HG02759 (cell line): ENCODE results near the gene MAP10.

Experiments used
- ATAC-seq: cut with Tn5 transposase; IDR thresholded peaks from one replicate; pipeline ENCODE4 v1.9.1; 2021; ENCODE audit warnings: mild to moderate bottlenecking, moderate library complexity; ENCODE audit not compliant: unreplicated experiment

Gene MAP10

DNA sequence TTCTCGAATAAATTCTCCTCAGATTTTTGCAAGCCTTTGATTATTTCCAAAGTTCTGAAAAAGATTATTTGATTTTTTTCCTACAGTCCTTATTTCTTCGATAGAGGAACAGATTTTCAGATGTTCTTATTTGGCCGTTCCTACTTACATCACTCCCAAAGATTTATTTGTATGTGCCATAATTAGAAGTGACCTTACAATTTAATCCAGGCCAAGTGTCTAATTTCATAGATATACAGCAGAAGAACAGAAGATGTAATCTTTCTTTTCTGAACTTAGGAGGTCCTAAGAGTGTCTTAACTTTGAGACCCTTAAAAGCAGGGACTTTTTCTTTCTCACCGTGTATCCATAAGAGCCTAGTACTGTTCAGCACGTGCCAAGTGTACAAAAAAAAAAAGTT, 46.3 kb downstream of the MAP10 start:
- no peak for ATAC-seq

DNA sequence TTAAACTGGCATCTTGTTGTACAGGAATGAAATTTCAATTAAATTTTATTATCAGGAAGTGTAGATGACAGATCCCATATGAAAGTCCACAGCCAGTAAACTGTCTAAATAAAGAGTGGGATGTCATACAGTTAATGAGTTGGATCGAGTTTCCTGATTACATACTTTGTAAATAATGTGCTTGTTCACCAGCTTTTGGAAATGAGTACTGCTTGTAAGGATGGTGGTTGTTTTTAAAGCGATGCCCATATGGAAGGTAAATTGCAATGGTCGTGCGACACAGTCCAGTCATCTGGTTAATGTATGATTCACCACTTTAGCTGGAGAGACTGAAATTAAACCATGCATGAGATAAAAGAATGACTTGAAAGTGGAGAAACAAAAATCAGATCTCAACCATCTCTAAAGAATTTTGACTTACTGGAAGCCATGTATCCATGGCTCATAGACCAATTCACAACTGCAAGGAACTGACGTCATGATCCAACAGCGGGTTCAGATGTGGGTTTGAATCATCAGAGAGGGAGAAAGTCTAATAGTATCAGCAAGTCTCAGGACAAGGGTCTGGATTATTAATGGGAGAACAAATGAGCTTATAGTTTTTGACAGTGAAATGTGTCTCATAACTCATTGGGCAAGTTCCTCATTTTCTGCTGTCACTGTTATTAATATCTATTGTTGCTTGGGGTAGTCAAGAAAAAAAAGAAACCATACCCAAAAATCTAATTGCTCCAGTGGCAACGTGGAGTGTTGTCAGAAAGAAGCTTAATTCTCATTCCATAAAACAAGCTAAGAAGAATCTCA, 49.0 kb downstream of the MAP10 start:
- ATAC-seq, result no peak

DNA sequence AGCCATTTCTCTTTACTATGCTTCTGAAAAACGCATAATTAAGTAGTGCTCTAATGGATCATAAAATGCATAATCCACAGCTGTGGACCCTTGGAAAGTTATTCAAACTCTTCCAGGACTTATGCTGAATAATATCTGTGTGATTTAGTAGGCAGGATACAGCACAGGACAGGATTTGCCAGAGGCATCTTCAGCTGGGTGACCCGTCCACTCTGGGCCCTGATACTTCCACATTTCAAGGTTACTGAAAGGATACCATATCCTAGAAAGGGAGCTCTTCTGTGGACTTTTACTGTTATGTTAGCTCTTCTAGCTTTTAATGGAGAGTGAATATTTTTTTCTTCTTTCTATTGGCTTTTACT, 49.6 kb downstream of the MAP10 start:
- no peak for ATAC-seq

DNA sequence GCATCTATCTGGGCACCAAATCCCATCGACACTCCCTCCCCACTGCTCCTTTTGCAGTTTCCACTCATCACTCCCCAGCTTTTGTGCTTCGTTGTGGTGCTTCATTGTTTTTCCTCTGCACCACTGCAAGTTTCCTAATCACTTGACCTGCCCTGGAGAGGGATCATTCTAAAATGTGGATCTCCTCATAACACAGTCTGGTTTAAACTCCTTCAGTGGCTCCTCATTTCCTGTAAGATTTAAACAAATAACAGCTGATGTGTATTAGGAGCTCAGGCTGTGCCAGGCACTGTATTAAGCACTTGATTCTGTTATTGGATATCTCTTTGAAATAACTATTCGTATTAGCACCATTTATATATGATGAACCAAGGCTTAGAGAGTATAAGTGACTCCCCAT, 51.3 kb downstream of the MAP10 start:
- no peak for ATAC-seq
